Left renal cortex interstitium (tissue), 4 donors: ENCODE results near the gene MOB3B. TPM values are rescaled to one million over a fixed set of nuclear protein-coding genes. Genes with fewer than 3 reads are reported as not detected.
"Not testable (repeated sequence)": the region's sequence is repeated elsewhere in the genome, so short reads cannot be mapped to it uniquely, and the experiment has no call there.

Experiments used
- DNase-seq, 4 donors: peaks; one replicate each; pipeline ENCODE4 v3.0.0-alpha.2; 2013; ENCODE audit warnings: low read depth in 4 of 4, low spot score in 2 of 4, missing footprints in 1 of 4
- polyA plus RNA-seq, 4 donors: library from polyadenylated mRNA; unstranded; fragments of 120-200 nt; gene quantifications; one replicate each; pipeline ENCODE4 v1.2.1, GENCODE V29; 2013; ENCODE audit not compliant: insufficient read length in 4 of 4

MOB3B gene
- polyA plus RNA-seq, 4 donors = 21.2 to 23.9 (median 22.4) TPM

- no peak for DNase-seq
Observed at GRCh38 chr9:27519466-27520465, 9.8 kb downstream of the MOB3B start.

- no peak for DNase-seq
Observed at GRCh38 chr9:27518809-27519208, 10.8 kb downstream of the MOB3B start.

- no peak for DNase-seq
Observed at GRCh38 chr9:27518006-27518405, 11.6 kb downstream of the MOB3B start.

- DNase-seq = no peak
Observed at GRCh38 chr9:27514551-27514950, 15.1 kb downstream of the MOB3B start.

- no peak for DNase-seq
Observed at GRCh38 chr9:27511771-27512170, 17.8 kb downstream of the MOB3B start.

- DNase-seq = no peak
Observed at GRCh38 chr9:27510780-27511179, 18.8 kb downstream of the MOB3B start.

GRCh38 chr9:27506981-27507380, 22.6 kb downstream of the MOB3B start:
- DNase-seq = no peak

GRCh38 chr9:27505744-27506161, 23.9 kb downstream of the MOB3B start:
- DNase-seq = no peak

- DNase-seq = no peak
Observed at GRCh38 chr9:27504259-27504658, 25.4 kb downstream of the MOB3B start.

GRCh38 chr9:27503623-27504022, 26.0 kb downstream of the MOB3B start:
- DNase-seq = no peak

GRCh38 chr9:27500902-27501301, 28.7 kb downstream of the MOB3B start:
- not testable (repeated sequence) for DNase-seq

GRCh38 chr9:27499451-27499850, 30.2 kb downstream of the MOB3B start:
- no peak for DNase-seq

GRCh38 chr9:27497883-27498417, 31.7 kb downstream of the MOB3B start:
- no peak for DNase-seq

- DNase-seq = no peak
Observed at GRCh38 chr9:27496135-27496504, 33.5 kb downstream of the MOB3B start.

GRCh38 chr9:27495480-27496134, 34.0 kb downstream of the MOB3B start:
- no peak for DNase-seq

GRCh38 chr9:27491154-27491553, 38.5 kb downstream of the MOB3B start:
- DNase-seq = peak in 1 of 4 donors; percentile 20

- DNase-seq = no peak
Observed at GRCh38 chr9:27489087-27489876, 40.3 kb downstream of the MOB3B start.

GRCh38 chr9:27487927-27488326, 41.7 kb downstream of the MOB3B start:
- DNase-seq = no peak

- DNase-seq = no peak
Observed at GRCh38 chr9:27487128-27487640, 42.4 kb downstream of the MOB3B start.

- no peak for DNase-seq
Observed at GRCh38 chr9:27485158-27485557, 44.5 kb downstream of the MOB3B start.
